A549 (cell line): Measurements from ENCODE around the gene ANKRD2. TPM values are rescaled to one million over a fixed set of nuclear protein-coding genes. Genes with fewer than 3 reads are reported as not detected.
A peak's percentile ranks its signal among the peaks of the same experiment; 100 is the strongest.

ENCODE experiments used
- ATAC-seq, 2 experiments: fragments of 200-7000 bp in 1 of 2; fragments of >200 bp in 1 of 2; cut with Nextera tagmentation in 1 of 2; cut with Tn5 transposase in 1 of 2; 3 replicates each; pipeline versions ENCODE4 v1.8.0 to v1.9.1; 2018 to 2020; ENCODE audit warnings: mild to moderate bottlenecking in 1 of 2, moderate library complexity in 1 of 2
- CTCF ChIA-PET: fragments of 300-600 bp; sonication (Branson Sonifier 250); formaldehyde crosslinking; extraction: SDS; loops from one replicate; lab custom pipeline; 2021; ENCODE audit warnings: antibody characterized with exemption, inconsistent platforms; lab: Yijun Ruan, JAX
- POLR2A ChIA-PET: fragments of 350-600 bp; formaldehyde crosslinking; extraction: SDS; loops from one replicate; lab custom pipeline; 2021; ENCODE audit warnings: antibody characterized with exemption, inconsistent platforms; lab: Yijun Ruan, JAX
- DNase-seq, 2 experiments: peaks; one replicate each; pipeline versions ENCODE4 v3.0.0 to v3.0.0-alpha.2; 2011 to 2016; ENCODE audit warnings: low read depth in 1 of 2, low spot score in 1 of 2
- FAIRE-seq: peaks from 2 replicates; lab custom pipeline; 2011; peaks lifted over from hg19 to GRCh38; lab: Jason Lieb, UNC
- H3K27ac ChIP-seq, 2 experiments: fragments of >200 bp; sonication (Bioruptor Twin); formaldehyde crosslinking; 3 replicates each; pipeline ENCODE4 v1.5.1; 2016 to 2017
- H3K4me1 ChIP-seq: fragments of >200 bp; sonication (Bioruptor Twin); formaldehyde crosslinking; 3 replicates; pipeline ENCODE4 v1.6.1; 2016
- H3K4me2 ChIP-seq: fragments of >200 bp; sonication (Bioruptor Twin); formaldehyde crosslinking; 3 replicates; pipeline ENCODE4 v1.6.1; 2016
- H3K4me3 ChIP-seq: fragments of >200 bp; sonication (Bioruptor Twin); formaldehyde crosslinking; 3 replicates; pipeline ENCODE4 v1.5.1; 2016
- H3K9me3 ChIP-seq: fragments of >200 bp; sonication (Bioruptor Twin); formaldehyde crosslinking; 3 replicates; pipeline ENCODE4 v1.6.1; 2016
- CTCF ChIP-seq: fragments of >200 bp; sonication (Bioruptor Twin); formaldehyde crosslinking; IDR thresholded peaks from 3 replicates; pipeline ENCODE4 v1.5.1; 2016
- EHF ChIP-seq: fragments of 250-450 bp; sonication (Bioruptor Pico); IDR thresholded peaks from 2 replicates; pipeline ENCODE4 v1.5.0; 2020; ENCODE audit warnings: mild to moderate bottlenecking
- EHMT2 ChIP-seq: fragments of 200-600 bp; sonication (generic); IDR thresholded peaks from 2 replicates; pipeline ENCODE4 v1.6.1; 2016; ENCODE audit warnings: antibody characterized with exemption, low read depth, mild to moderate bottlenecking, moderate library complexity
- GATA3 ChIP-seq: IDR thresholded peaks from 2 replicates; pipeline ENCODE4 v1.6.1; 2012; ENCODE audit warnings: borderline replicate concordance
- HOXB13 ChIP-seq: fragments of 250-450 bp; sonication (Bioruptor Pico); IDR thresholded peaks from 2 replicates; pipeline ENCODE4 v1.5.0; 2020; ENCODE audit warnings: low read depth, mild to moderate bottlenecking, moderate library complexity
- JUN ChIP-seq, 2 experiments: fragments of >200 bp; sonication (Bioruptor Twin); formaldehyde crosslinking; IDR thresholded peaks; 2 replicates in 1 of 2; 3 replicates in 1 of 2; pipeline ENCODE4 v1.6.1; 2016 to 2017
- MAX ChIP-seq: IDR thresholded peaks from 2 replicates; pipeline ENCODE4 v1.6.1; 2012
- MAZ ChIP-seq: fragments of 150-350 bp; IDR thresholded peaks from 2 replicates; pipeline ENCODE4 v1.6.1; 2014; ENCODE audit warnings: antibody characterized with exemption, low read depth, low read length, borderline replicate concordance
- NPAS2 ChIP-seq: fragments of 250-450 bp; sonication (Bioruptor Pico); IDR thresholded peaks from 2 replicates; pipeline ENCODE4 v1.8.0; 2022; ENCODE audit warnings: mild to moderate bottlenecking, moderate library complexity, borderline replicate concordance
- NR3C1 ChIP-seq: fragments of >200 bp; sonication (Bioruptor Twin); formaldehyde crosslinking; IDR thresholded peaks from 3 replicates; pipeline ENCODE4 v1.6.1; 2017
- PBX3 ChIP-seq: IDR thresholded peaks from 2 replicates; pipeline ENCODE4 v1.6.1; 2012
- PHF8 ChIP-seq: fragments of 200-600 bp; sonication (generic); IDR thresholded peaks from 2 replicates; pipeline ENCODE4 v1.6.1; 2016; ENCODE audit warnings: low read depth, mild to moderate bottlenecking, antibody characterized with exemption, moderate library complexity, borderline replicate concordance
- POLR2A ChIP-seq: IDR thresholded peaks from 2 replicates; pipeline ENCODE4 v1.6.1; 2012; ENCODE audit warnings: mild to moderate bottlenecking, low read length
- POLR2AphosphoS2 ChIP-seq: conservative IDR thresholded peaks from 2 replicates; pipeline ENCODE4 v1.6.1; 2012; ENCODE audit warnings: low read length, improper control_type of control experiment, inconsistent platforms
- RAD21 ChIP-seq, 2 experiments: fragments of >200 bp in 1 of 2; sonication (Bioruptor Twin) in 1 of 2; formaldehyde crosslinking in 1 of 2; IDR thresholded peaks in 1 of 2; conservative IDR thresholded peaks in 1 of 2; 2 replicates in 1 of 2; 3 replicates in 1 of 2; pipeline ENCODE4 v1.6.1; 2012 to 2018; ENCODE audit warnings: inconsistent platforms in 1 of 2
- SMC3 ChIP-seq: fragments of >200 bp; sonication (Bioruptor Twin); formaldehyde crosslinking; IDR thresholded peaks from 3 replicates; pipeline ENCODE4 v1.6.1; 2018; ENCODE audit warnings: inconsistent platforms
- TP53 ChIP-seq: fragments of 250-450 bp; sonication (Bioruptor Pico); IDR thresholded peaks from 2 replicates; pipeline ENCODE4 v1.5.0; 2021; ENCODE audit warnings: mild to moderate bottlenecking, moderate library complexity
- WGBS: methylation state at CpG from one replicate; pipeline ENCODE4 v1.1.6; 2017; ENCODE audit errors: missing lambda C conversion rate; 5-methylcytosine and 5-hydroxymethylcytosine counted together
- polyA plus RNA-seq, 4 experiments: library from polyadenylated mRNA; depleted of rRNA in 3 of 4; stranded (reverse); fragments of >200 nt; fragmentation: RNase III in 1 of 4; extraction: RNeasy Plus Mini Kit Qiagen cat#74134 plus additional on column Dnase treatment in 1 of 4; gene quantifications; 2 replicates in 3 of 4; 3 replicates in 1 of 4; pipeline ENCODE4 v1.2.3, GENCODE V29; 2011 to 2017
- TF ChIP-seq, protein P1 (sequence below): fragments of 450-650 bp; IDR thresholded peaks from 2 replicates; pipeline ENCODE4 v1.6.1; 2014; ENCODE audit warnings: antibody characterized with exemption

Gene ANKRD2
- polyA plus RNA-seq, 2 of the 4 experiments (the other 2 are of a cell fraction): 1.5 to 4.7 TPM

DNA sequence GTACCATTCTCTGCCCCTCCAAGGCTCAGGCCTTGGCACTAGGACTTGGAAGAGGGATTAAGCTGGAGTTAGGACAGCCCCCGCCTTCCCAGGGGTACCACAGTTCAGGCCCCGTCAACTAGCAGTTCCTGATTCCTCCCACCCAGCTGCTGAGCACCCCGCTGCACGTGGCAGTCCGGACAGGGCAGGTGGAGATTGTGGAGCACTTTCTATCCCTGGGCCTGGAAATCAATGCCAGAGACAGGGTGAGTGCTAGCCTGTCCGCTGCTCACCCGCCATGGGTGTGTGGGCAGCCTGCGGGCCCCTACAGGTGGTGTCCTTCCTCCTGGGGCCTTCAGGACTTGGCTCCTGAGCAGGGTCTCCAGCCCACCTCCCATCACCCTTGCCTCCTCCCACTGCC lies 9.6 kb downstream of the ANKRD2 start:
- POLR2A ChIA-PET: no interaction called here
- no peak for ATAC-seq

GRCh38 chr10:97583476-97583875 lies 10.9 kb downstream of the ANKRD2 start:
- peak overlapping the region; percentile 75 to 80 for H3K27ac ChIP-seq
- POLR2A ChIA-PET: interaction anchor here (1.4 to 1.9 kb wide), 3 partner anchors 8 to 13 kb away, joined by 4 to 9 read pairs (median 4); partner anchors contain the start of gene ANKRD2
- H3K4me2 ChIP-seq: peak overlapping the region; percentile 77
- FAIRE-seq: no peak
- no peak overlapping the region for H3K4me3 ChIP-seq
- H3K4me1 ChIP-seq: peaks cover 26% of the 10 kb centered on the region
- TF ChIP-seq PBX3: no peak
- no peak for TF ChIP-seq HOXB13 (CRISPR knock-in tag)
- TF ChIP-seq GATA3: no peak
- no peak for TF ChIP-seq NR3C1
- TF ChIP-seq EHF (CRISPR knock-in tag): no peak
- no peak for TF ChIP-seq MAZ
- CTCF ChIA-PET: interaction anchor here (1.8 to 39.7 kb wide), 3 partner anchors 3 to 153 kb away, joined by 4 to 1048 read pairs (median 1048); partner anchors contain the start of genes ANKRD2, C10orf62, HOGA1 and ZFYVE27
- no peak for ATAC-seq
- H3K9me3 ChIP-seq: no peaks in the 10 kb centered on the region
- WGBS: 100% methylated on average over 5 of the region's 13 CpGs
- DNase-seq: no peak

More for the DNA sequence above, 9.6 kb downstream of the ANKRD2 start:
- FAIRE-seq: no peak
- DNase-seq: no peak
- no peaks in the 10 kb centered on the region for H3K9me3 ChIP-seq
- no peak overlapping the region for H3K4me3 ChIP-seq
- 97% methylated on average over 8 of the region's 8 CpGs for WGBS
- no peak overlapping the region for H3K4me2 ChIP-seq
- CTCF ChIA-PET: interaction anchor here (0.6 to 39.7 kb wide), 4 partner anchors 2 to 45 kb away, joined by 3 to 1048 read pairs (median 526); partner anchors contain the start of genes ANKRD2, C10orf62 and HOGA1
- no peak for TF ChIP-seq JUN (IDR thresholded peaks at IDR 0.05)
- no peak for TF ChIP-seq TP53
- TF ChIP-seq NR3C1: no peak
- TF ChIP-seq CTCF: no peak
- no peak for TF ChIP-seq POLR2AphosphoS2
- TF ChIP-seq RAD21 (conservative IDR thresholded peaks at IDR 0.05 in 1 of 2, IDR thresholded peaks at IDR 0.05 in 1 of 2): no peak
- 0 out of 6 replicates have a peak overlapping the region, but pooled peaks of 1 of the 2 experiments have one; percentile 80 for H3K27ac ChIP-seq
- H3K4me1 ChIP-seq: peaks cover 28% of the 10 kb centered on the region

DNA sequence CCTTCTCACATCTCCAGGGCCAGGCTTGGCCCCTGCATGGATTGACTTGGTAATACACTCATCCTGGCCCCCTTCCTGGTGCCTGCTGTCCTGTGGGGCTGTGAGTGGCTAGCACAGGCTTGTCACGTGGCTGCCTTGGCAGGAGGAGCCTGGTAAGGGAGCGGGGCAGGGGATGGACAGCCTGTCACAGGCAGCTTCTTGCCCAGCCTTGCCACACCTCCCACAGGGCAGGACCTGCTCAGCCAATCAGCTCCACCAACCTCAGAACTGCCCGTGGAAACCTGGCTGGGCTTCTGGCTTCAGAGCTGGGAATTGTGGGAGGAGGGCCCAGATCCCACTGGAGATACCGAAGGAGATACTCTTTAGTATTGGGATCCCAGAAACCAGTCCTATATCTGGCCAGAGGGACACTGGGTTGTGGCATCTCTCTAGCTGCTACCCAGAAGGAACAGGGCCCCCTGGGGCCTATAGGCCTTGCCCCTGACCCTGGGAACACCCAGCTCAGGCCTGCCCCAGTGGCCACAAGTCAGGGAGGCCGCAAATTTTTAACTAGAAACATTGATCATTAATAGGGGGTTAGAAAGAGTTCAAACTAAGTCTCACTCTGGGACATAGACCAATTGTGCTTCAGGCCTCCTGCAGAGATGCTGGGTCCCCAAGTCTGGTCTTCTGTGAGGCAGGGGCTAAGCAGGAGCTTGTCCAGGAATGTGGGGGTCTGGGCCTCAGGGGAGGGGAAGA lies 11.7 kb downstream of the ANKRD2 start, which contains the start of gene HOGA1:
Gene HOGA1 (plus strand): TSS at position 330 of the 738 bp plus-strand sequence. CDS start 315 bp downstream, at position 645.
- Histone ChIP-seq H3K27ac (peak within 1 kb of the TSS; percentile 75 to 80), H3K4me1 (peaks cover 26% of the 10 kb centered on the region), H3K4me3 (peak within 1 kb of the TSS; percentile 19; the same call in 2 of the 3 replicates), H3K4me2 (peak within 1 kb of the TSS; percentile 77), H3K9me3 (no peaks in the 10 kb centered on the region)
- CTCF ChIA-PET: interaction anchor here (1.8 to 39.7 kb wide), 3 partner anchors 4 to 152 kb away, joined by 4 to 1048 read pairs (median 1048); partner anchors contain the start of genes ANKRD2, C10orf62, HOGA1 and ZFYVE27
- POLR2A ChIA-PET: interaction anchor here (0.5 to 1.9 kb wide), 4 partner anchors 9 to 88 kb away, joined by 3 to 9 read pairs (median 4); partner anchors contain the start of gene ANKRD2
- 18% methylated on average over 4 of the region's 5 CpGs for WGBS
- TF ChIP-seq TP53 (no peak), NR3C1 (no peak), GATA3 (peak; percentile 8; the same call in 1 of the 2 replicates), POLR2A (0 out of 2 replicates have a peak, but pooled peaks have one; percentile 14), PHF8 (peak; percentile 36; the same call in 1 of the 2 replicates), EHMT2 (no peak), MAX (peak; percentile 56; the same call in 1 of the 2 replicates), PBX3 (no peak), NPAS2 (CRISPR knock-in tag) (no peak), RAD21 (conservative IDR thresholded peaks at IDR 0.05 in 1 of 2, IDR thresholded peaks at IDR 0.05 in 1 of 2) (no peak), SMC3 (no peak)
- TF ChIP-seq, protein P1, sequence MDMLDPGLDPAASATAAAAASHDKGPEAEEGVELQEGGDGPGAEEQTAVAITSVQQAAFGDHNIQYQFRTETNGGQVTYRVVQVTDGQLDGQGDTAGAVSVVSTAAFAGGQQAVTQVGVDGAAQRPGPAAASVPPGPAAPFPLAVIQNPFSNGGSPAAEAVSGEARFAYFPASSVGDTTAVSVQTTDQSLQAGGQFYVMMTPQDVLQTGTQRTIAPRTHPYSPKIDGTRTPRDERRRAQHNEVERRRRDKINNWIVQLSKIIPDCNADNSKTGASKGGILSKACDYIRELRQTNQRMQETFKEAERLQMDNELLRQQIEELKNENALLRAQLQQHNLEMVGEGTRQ: peak; percentile 88
- ATAC-seq (peak; percentile 97 to 99), FAIRE-seq (peak; percentile 89), DNase-seq (peak; percentile 92 to 93)
